ENCODE results near the gene POLR1H. TPM values are rescaled to one million over a fixed set of nuclear protein-coding genes. Genes with fewer than 3 reads are reported as not detected.

Gene POLR1H
- total RNA-seq, 1 experiment from 2014 or later: 32.4 TPM

- in situ Hi-C loops (cut with HindIII; ENCODE audit: low pct_unique_long_range_greater_than_20kb, low sequenced_read_pairs): no loop called here
- DNase-seq (ENCODE audit: low read depth, low spot score): no peak
These were observed 13.8 kb upstream of the POLR1H start for GRCh38 chr6:30047220-30047619.

- peak; percentile 62 for DNase-seq (ENCODE audit: low read depth, low spot score)
- in situ Hi-C loops (cut with HindIII; ENCODE audit: low pct_unique_long_range_greater_than_20kb, low sequenced_read_pairs): no loop called here
These were observed 7.4 kb upstream of the POLR1H start for GRCh38 chr6:30053682-30054081.

- in situ Hi-C loops (cut with HindIII; ENCODE audit: low pct_unique_long_range_greater_than_20kb, low sequenced_read_pairs): no loop called here
- DNase-seq (ENCODE audit: low read depth, low spot score): no peak
These were observed 5.6 kb upstream of the POLR1H start for GRCh38 chr6:30055513-30055912.

- in situ Hi-C loops (cut with HindIII; ENCODE audit: low pct_unique_long_range_greater_than_20kb, low sequenced_read_pairs): no loop called here
- no peak for DNase-seq (ENCODE audit: low read depth, low spot score)
These were observed 416 bp upstream of the POLR1H start for GRCh38 chr6:30060606-30061091.

- in situ Hi-C loops (cut with HindIII; ENCODE audit: low pct_unique_long_range_greater_than_20kb, low sequenced_read_pairs): no loop called here
- peak; percentile 22 for DNase-seq (ENCODE audit: low read depth, low spot score)
These were observed 893 bp downstream of the POLR1H start for GRCh38 chr6:30061858-30062458.

GRCh38 chr6:30062471-30063178, 1.6 kb downstream of the POLR1H start:
- DNase-seq (ENCODE audit: low read depth, low spot score): no peak

GRCh38 chr6:30063315-30063714, 2.2 kb downstream of the POLR1H start:
- in situ Hi-C loops (cut with HindIII; ENCODE audit: low pct_unique_long_range_greater_than_20kb, low sequenced_read_pairs): no loop called here

More at GRCh38 chr6:30062471-30063178, 1.6 kb downstream of the POLR1H start:
- in situ Hi-C loops (cut with HindIII; ENCODE audit: low pct_unique_long_range_greater_than_20kb, low sequenced_read_pairs): no loop called here

GRCh38 chr6:30066082-30066481, 5.0 kb downstream of the POLR1H start:
- in situ Hi-C loops (cut with HindIII; ENCODE audit: low pct_unique_long_range_greater_than_20kb, low sequenced_read_pairs): no loop called here
- DNase-seq (ENCODE audit: low read depth, low spot score): no peak

More at GRCh38 chr6:30063315-30063714, 2.2 kb downstream of the POLR1H start:
- DNase-seq (ENCODE audit: low read depth, low spot score): no peak

- in situ Hi-C loops (cut with HindIII; ENCODE audit: low pct_unique_long_range_greater_than_20kb, low sequenced_read_pairs): no loop called here
- peak; percentile 99 for DNase-seq (ENCODE audit: low read depth, low spot score)
These were observed 5.8 kb downstream of the POLR1H start, which contains the start of gene PPP1R11 for GRCh38 chr6:30066577-30067459. Gene PPP1R11 (plus strand): TSS chr6:30067198. CDS start chr6:30067411, 213 bp downstream.

GRCh38 chr6:30067460-30068139, 6.5 kb downstream of the POLR1H start:
- DNase-seq (ENCODE audit: low read depth, low spot score): no peak
- in situ Hi-C loops (cut with HindIII; ENCODE audit: low pct_unique_long_range_greater_than_20kb, low sequenced_read_pairs): no loop called here

GRCh38 chr6:30071081-30071818, 10.2 kb downstream of the POLR1H start:
- no peak for DNase-seq (ENCODE audit: low read depth, low spot score)
- in situ Hi-C loops (cut with HindIII; ENCODE audit: low pct_unique_long_range_greater_than_20kb, low sequenced_read_pairs): no loop called here

- in situ Hi-C loops (cut with HindIII; ENCODE audit: low pct_unique_long_range_greater_than_20kb, low sequenced_read_pairs): no loop called here
- DNase-seq (ENCODE audit: low read depth, low spot score): no peak
These were observed 10.8 kb downstream of the POLR1H start for GRCh38 chr6:30071858-30072257.

- in situ Hi-C loops (cut with HindIII; ENCODE audit: low pct_unique_long_range_greater_than_20kb, low sequenced_read_pairs): no loop called here
- DNase-seq (ENCODE audit: low read depth, low spot score): no peak
These were observed 12.6 kb downstream of the POLR1H start for GRCh38 chr6:30073489-30074235.

GRCh38 chr6:30074331-30075093, 13.4 kb downstream of the POLR1H start:
- DNase-seq (ENCODE audit: low read depth, low spot score): no peak
- in situ Hi-C loops (cut with HindIII; ENCODE audit: low pct_unique_long_range_greater_than_20kb, low sequenced_read_pairs): no loop called here

- DNase-seq (ENCODE audit: low read depth, low spot score): no peak
- in situ Hi-C loops (cut with HindIII; ENCODE audit: low pct_unique_long_range_greater_than_20kb, low sequenced_read_pairs): no loop called here
These were observed 14.2 kb downstream of the POLR1H start, which contains the start of gene RNF39 for GRCh38 chr6:30075094-30075789. Gene RNF39 (minus strand): TSS chr6:30075769. CDS start chr6:30075585, 184 bp downstream.
